Gastrocnemius medialis (tissue), 4 donors: ENCODE data around the gene CACNA1C. TPM values are rescaled to one million over a fixed set of nuclear protein-coding genes. Genes with fewer than 3 reads are reported as not detected.
A peak's percentile ranks its signal among the peaks of the same experiment; 100 is the strongest.

Source experiments
- ATAC-seq, 2 donors: fragments of 150-250 bp; one replicate each; pipeline ENCODE4 v1.9.1; 2016
- DNase-seq, 2 donors: peaks; one replicate each; pipeline ENCODE4 v3.0.0-alpha.2; 2019
- H3K27ac ChIP-seq, 4 donors: fragments of 200-600 bp; sonication (generic); 1 replicate in 1 of 4; 2 replicates in 3 of 4; pipeline ENCODE4 v1.5.1; 2016 to 2018; ENCODE audit warnings: mild to moderate bottlenecking in 2 of 4, moderate library complexity in 1 of 4
- H3K27me3 ChIP-seq, 3 donors: fragments of 200-600 bp; sonication (generic) in 2 of 3; 1 replicate in 1 of 3; 2 replicates in 2 of 3; pipeline versions ENCODE4 v1.5.1 to v1.6.0; 2016 to 2019; ENCODE audit warnings: mild to moderate bottlenecking in 1 of 3, moderate library complexity in 1 of 3
- H3K36me3 ChIP-seq, 2 donors: fragments of 200-600 bp; sonication (generic) in 1 of 2; one replicate each; pipeline ENCODE4 v1.5.1; 2017 to 2018
- H3K4me1 ChIP-seq, 2 donors: fragments of 200-600 bp; sonication (generic) in 1 of 2; one replicate each; pipeline ENCODE4 v1.5.1; 2016 to 2017; ENCODE audit warnings: mild to moderate bottlenecking in 2 of 2
- H3K4me3 ChIP-seq, 4 donors: fragments of 200-600 bp; sonication (generic) in 3 of 4; 1 replicate in 1 of 4; 2 replicates in 3 of 4; pipeline ENCODE4 v1.5.1; 2016 to 2019; ENCODE audit warnings: mild to moderate bottlenecking in 2 of 4
- H3K9me3 ChIP-seq, 3 donors: fragments of 200-600 bp; sonication (generic) in 2 of 3; 1 replicate in 1 of 3; 2 replicates in 2 of 3; pipeline ENCODE4 v1.5.1; 2016 to 2019
- POLR2A ChIP-seq, 2 donors: fragments of 450-650 bp; IDR thresholded peaks; one replicate each; pipeline ENCODE4 v1.6.1; 2017; ENCODE audit warnings: antibody characterized with exemption in 2 of 2, mild to moderate bottlenecking in 2 of 2, moderate library complexity in 2 of 2
- in situ Hi-C, 4 donors: fragments of 200-750 bp; cut with MboI; loops; one replicate each; pipeline versions ENCODE4 v1.15.0 to v1.8.0; 2017; ENCODE audit warnings: low sequenced_read_pairs in 4 of 4
- intact Hi-C: fragments of 100-400 bp; cut with DNase I; formaldehyde crosslinking; loops from one replicate; pipeline ENCODE4 v1.15.1; 2023; ENCODE audit warnings: low total_unique reads
- total RNA-seq, 4 donors: library from RNA; depleted of rRNA; stranded (reverse); fragments of >200 nt; gene quantifications; one replicate each; pipeline versions ENCODE4 v1.1.0 to v1.2.3, GENCODE V29; 2016
- TF ChIP-seq, protein P1 (sequence below), 5 experiments: fragments of 450-650 bp in 3 of 5; fragments of 200-600 bp in 2 of 5; sonication (generic) in 2 of 5; IDR thresholded peaks in 4 of 5; conservative IDR thresholded peaks in 1 of 5; 1 replicate in 4 of 5; 2 replicates in 1 of 5; pipeline ENCODE4 v1.5.1; 2016 to 2019; ENCODE audit warnings: antibody characterized with exemption in 5 of 5, mild to moderate bottlenecking in 3 of 5, moderate library complexity in 3 of 5

Gene CACNA1C
- total RNA-seq, 4 donors from 2014 or later = 0.80 to 1.8 (median 0.91) TPM

DNA sequence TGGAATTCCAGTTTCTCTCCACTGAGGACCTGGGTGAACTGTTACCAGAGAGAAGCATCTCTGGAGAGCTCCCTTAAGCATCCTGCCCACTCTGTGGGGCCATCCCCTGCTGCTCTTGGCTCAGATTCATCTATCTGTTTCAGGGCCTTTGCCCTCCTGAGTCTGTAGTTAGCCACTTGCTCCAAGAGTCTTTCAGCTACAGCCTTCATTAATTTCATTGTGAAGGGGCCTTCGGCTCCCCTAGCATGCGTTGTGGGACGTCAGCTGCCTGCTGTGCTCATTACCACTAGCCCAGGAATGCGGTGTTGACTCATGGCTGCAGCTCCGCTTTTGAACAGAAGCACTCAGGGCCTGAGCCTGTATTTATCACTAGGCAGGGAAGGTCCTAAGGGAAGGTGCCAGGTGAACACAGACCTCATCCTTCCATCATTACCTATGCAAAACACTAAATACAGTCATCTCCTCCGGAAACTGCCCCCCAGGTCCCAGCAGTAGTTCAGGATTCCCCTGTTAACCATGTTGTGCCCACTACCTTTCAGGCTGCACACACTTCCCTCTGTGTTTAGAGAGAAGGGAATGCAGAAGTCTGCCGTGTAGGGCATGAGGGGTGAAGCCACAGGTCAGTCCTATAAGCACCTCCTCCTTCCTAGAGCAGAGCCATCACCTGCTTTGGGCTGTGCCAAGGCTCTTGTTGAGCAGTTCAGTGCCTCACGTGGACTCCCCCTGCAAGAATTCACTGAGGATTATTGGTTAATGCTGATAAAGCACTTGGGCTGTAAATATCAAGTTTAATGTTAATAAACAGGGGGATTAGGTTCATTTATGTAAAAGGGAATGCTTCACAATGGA, 191.4 kb downstream of the CACNA1C start:
- ATAC-seq (no peak), DNase-seq (no peak)
- in situ Hi-C loops (no loop called here), intact Hi-C loops (no loop called here)
- peaks cover 0 to 5% of the 10 kb centered on the region in 2 donors for H3K4me1 ChIP-seq
- H3K27ac ChIP-seq = peak overlapping the region in 1 of 4 donors; percentile 17
- no peak overlapping the region for H3K4me3 ChIP-seq
- H3K9me3 ChIP-seq = no peaks in the 10 kb centered on the region
- TF ChIP-seq POLR2A (IDR thresholded peaks at IDR 0.05) = no peak
- TF ChIP-seq, protein P1, sequence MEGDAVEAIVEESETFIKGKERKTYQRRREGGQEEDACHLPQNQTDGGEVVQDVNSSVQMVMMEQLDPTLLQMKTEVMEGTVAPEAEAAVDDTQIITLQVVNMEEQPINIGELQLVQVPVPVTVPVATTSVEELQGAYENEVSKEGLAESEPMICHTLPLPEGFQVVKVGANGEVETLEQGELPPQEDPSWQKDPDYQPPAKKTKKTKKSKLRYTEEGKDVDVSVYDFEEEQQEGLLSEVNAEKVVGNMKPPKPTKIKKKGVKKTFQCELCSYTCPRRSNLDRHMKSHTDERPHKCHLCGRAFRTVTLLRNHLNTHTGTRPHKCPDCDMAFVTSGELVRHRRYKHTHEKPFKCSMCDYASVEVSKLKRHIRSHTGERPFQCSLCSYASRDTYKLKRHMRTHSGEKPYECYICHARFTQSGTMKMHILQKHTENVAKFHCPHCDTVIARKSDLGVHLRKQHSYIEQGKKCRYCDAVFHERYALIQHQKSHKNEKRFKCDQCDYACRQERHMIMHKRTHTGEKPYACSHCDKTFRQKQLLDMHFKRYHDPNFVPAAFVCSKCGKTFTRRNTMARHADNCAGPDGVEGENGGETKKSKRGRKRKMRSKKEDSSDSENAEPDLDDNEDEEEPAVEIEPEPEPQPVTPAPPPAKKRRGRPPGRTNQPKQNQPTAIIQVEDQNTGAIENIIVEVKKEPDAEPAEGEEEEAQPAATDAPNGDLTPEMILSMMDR (IDR thresholded peaks at IDR 0.05 in 4 of 5, conservative IDR thresholded peaks at IDR 0.05 in 1 of 5) = no peak
- H3K36me3 ChIP-seq = no peaks in the 10 kb centered on the region
- peaks cover 11 to 19% (median 12%) of the 10 kb centered on the region in 3 donors for H3K27me3 ChIP-seq

DNA sequence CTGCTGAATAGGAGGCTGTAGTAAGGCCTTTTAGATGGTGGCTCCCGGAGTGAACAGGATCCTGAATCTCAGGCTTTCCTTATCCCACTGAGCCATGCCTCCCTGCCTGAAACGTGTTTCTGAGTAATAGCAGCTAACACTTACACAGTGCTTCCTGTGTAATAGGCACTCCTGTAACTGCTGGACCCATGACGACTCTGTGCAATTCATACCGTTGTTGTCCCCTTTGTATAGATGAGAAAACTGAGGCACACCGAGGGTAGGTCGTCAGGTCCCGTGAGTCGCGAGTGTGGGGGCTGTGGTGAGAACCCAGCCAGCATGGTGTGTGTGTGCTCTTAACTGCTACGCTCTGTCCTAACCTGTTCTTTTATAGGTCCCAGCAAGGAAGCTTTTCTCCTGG, 193.6 kb downstream of the CACNA1C start:
- Histone ChIP-seq H3K36me3 (no peaks in the 10 kb centered on the region), H3K4me3 (no peak overlapping the region), H3K9me3 (no peaks in the 10 kb centered on the region), H3K27me3 (peaks cover 0 to 3% (median 0%) of the 10 kb centered on the region in 3 donors), H3K27ac (no peak overlapping the region), H3K4me1 (no peaks in the 10 kb centered on the region)
- no peak for ATAC-seq
- DNase-seq = no peak
- intact Hi-C loops = no loop called here
- TF ChIP-seq POLR2A (IDR thresholded peaks at IDR 0.05) = no peak
- TF ChIP-seq, protein P1 (IDR thresholded peaks at IDR 0.05 in 4 of 5, conservative IDR thresholded peaks at IDR 0.05 in 1 of 5) = no peak
- in situ Hi-C loops = no loop called here

DNA sequence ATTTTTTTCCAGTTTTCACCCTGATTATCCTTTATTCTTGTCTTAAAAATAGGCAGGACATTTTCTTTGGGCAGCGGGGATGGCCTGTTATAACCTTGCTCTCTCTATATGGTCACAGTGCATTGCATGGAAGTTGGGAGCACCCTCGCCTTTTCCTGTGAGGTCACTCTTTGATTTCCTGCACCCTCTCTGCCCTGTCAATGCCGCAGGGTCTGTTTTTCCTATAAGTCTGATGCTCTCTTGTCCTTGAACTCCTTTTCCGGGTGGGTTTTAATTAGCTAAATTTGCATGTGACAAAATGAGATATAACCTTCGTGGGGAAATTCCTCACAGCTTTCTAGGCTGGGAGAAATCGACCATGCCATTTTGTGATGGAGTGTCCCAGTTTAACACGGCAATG, 194.3 kb downstream of the CACNA1C start:
- no peak for ATAC-seq
- in situ Hi-C loops = no loop called here
- no peaks in the 10 kb centered on the region for H3K27me3 ChIP-seq
- DNase-seq = no peak
- no peaks in the 10 kb centered on the region for H3K36me3 ChIP-seq
- no peaks in the 10 kb centered on the region for H3K4me1 ChIP-seq
- H3K9me3 ChIP-seq = no peaks in the 10 kb centered on the region
- TF ChIP-seq POLR2A (IDR thresholded peaks at IDR 0.05) = no peak
- TF ChIP-seq, protein P1 (IDR thresholded peaks at IDR 0.05 in 4 of 5, conservative IDR thresholded peaks at IDR 0.05 in 1 of 5) = no peak
- H3K4me3 ChIP-seq = no peak overlapping the region
- no peak overlapping the region for H3K27ac ChIP-seq
- intact Hi-C loops = no loop called here

DNA sequence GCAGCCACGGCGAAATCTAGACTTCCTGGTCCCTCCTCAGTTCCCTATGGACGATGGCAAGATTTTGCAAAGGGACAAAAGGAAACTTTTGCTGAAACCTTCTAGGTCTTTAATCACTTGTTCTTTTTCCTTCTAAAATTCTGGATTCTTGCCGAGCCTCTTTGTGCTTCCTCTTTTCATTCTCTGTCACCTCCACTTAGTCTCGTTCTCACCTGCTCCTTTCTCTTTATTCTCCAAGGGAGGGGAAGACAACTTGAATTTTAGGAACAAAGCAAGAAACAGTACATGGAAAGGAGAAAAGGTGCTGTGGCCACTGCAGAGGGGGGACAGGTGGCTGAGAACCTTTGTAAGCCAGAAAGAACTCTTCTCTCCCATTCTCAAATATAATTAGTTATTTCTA, 194.8 kb downstream of the CACNA1C start:
- no peak for ATAC-seq
- no peak for DNase-seq
- no peak overlapping the region for H3K4me3 ChIP-seq
- intact Hi-C loops (no loop called here), in situ Hi-C loops (no loop called here)
- H3K4me1 ChIP-seq = no peaks in the 10 kb centered on the region
- H3K27ac ChIP-seq = no peak overlapping the region
- H3K36me3 ChIP-seq = no peaks in the 10 kb centered on the region
- TF ChIP-seq POLR2A (IDR thresholded peaks at IDR 0.05) = no peak
- no peaks in the 10 kb centered on the region for H3K27me3 ChIP-seq
- H3K9me3 ChIP-seq = no peaks in the 10 kb centered on the region

DNA sequence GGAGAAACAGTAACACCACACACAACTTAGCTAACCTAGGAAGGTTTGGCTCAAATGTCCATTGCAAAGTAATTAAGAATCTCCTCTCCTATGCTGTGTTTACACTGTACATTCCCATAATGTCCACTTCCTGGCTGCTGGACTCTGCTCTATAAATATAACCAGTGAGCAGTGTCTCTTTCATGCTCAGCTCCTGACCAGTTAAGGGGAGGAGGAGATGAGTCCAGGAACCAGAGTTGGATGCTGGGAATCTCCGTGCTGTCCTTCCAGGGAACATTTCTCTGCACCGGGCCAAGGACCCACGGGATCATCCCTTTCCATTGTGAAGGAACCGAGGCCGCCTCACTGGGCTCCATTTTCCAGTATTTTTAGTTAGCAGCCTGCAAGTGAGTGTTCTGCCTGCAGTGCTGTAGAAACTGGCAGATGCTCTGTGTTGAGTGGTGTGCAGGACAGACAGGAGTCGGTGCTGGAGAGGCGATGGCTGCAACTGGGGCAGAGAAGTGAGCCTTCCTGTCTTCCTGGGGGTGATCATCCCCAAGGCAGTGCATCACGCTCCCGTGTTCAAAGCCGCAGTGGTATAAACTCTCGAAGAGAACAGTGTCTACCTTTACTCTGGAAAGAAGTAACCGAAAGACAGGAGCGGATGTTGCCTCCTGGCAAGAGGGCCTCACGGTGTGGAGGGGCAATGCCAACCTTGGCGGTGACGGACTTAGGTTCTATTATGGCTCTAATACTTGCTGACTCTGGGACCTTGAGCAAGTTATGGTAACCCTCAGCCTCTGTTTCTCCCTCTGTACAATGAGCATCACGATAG, 195.5 kb downstream of the CACNA1C start:
- ATAC-seq (no peak), DNase-seq (no peak)
- TF ChIP-seq, protein P1 (IDR thresholded peaks at IDR 0.05 in 4 of 5, conservative IDR thresholded peaks at IDR 0.05 in 1 of 5) = no peak
- no peak for TF ChIP-seq POLR2A (IDR thresholded peaks at IDR 0.05)
- Histone ChIP-seq H3K27me3 (no peaks in the 10 kb centered on the region), H3K4me3 (no peak overlapping the region), H3K4me1 (no peaks in the 10 kb centered on the region), H3K27ac (peak overlapping the region in 1 of 4 donors; percentile 28), H3K9me3 (no peaks in the 10 kb centered on the region), H3K36me3 (no peaks in the 10 kb centered on the region)
- in situ Hi-C loops (no loop called here), intact Hi-C loops (no loop called here)
